GM18907 (cell line): ENCODE results near the gene SLAMF8.

ENCODE experiments used
- ATAC-seq: cut with Tn5 transposase; IDR thresholded peaks from one replicate; pipeline ENCODE4 v1.9.1; 2021; ENCODE audit warnings: mild to moderate bottlenecking, moderate library complexity; ENCODE audit not compliant: unreplicated experiment

The SLAMF8 gene

GRCh38 chr1:159817276-159818041, 9.2 kb upstream of the SLAMF8 start:
- no peak for ATAC-seq

DNA sequence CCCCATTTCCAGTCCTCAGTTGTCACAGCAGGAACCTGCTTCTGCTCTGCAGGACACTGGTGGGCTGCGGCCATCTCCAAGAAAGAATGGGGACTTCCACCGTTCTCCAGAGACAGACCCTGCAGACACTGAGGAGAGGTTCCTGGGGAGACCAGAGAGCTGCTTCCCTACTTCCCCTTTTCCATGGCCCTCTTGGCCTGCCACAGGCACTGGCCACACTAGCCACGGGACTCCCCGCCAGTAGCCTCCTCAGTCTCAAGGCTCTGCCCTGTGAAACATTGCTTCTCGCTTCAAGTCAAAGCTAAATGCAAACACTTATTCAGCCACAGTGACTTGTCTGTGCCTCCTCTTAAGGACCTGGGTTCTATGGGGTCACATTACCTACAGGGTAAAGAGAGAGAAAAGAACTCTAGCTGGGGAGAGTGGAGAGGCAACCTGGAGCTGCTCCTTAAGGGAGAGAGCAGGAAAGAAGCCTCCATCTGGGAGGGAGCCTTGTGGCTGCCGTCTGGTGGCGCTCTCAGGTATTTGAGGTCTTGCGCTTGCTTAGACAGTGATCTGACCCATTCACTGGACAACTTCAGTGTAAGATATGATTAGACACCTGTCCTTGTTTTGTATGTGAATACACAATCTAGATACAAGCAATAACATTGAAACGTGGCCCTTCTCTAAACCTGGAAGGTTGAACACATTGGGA, 5.4 kb upstream of the SLAMF8 start:
- no peak for ATAC-seq

- ATAC-seq: no peak
Measured at GRCh38 chr1:159823406-159823805, 3.3 kb upstream of the SLAMF8 start.

- ATAC-seq: no peak
Measured at GRCh38 chr1:159825564-159825963, 1.1 kb upstream of the SLAMF8 start.

DNA sequence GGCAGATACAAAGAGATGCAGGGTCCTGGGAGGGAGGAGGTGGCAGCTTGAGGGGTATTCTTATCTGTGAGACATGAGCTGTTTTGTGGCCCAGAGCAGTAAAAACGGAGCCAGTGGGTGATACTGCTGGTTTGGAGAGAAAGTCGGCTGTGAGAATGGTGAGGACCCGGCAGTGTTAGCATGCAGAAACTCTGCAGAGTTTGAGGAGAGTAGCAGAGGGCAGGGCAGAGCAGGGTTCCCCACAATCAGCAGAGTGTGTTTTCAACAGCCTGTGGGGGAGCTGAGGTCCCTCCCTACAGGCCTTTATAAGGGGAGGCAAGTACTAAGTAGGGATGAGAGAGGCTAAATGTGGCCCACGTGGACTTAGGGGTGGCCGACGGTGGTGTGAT, 423 bp downstream of the SLAMF8 start:
- no peak for ATAC-seq

DNA sequence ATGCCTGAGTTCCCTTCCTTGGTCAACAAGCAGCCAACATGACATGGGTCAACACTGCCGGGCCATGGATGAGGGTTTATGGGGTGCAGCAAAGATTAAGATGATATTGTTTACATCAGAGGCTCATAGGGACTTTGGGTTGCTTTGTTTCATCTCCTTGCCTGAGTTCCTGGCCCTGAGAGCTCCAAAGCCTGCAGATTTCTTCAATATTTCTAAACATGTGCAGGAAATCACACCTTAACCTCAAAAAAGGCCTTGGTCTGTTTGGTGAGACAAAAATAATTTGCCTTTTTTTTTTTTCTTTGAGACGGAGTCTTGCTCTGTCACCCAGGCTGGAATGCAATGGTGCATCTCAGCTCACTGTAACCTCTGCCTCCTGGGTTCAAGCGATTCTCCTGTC, 876 bp downstream of the SLAMF8 start:
- ATAC-seq: no peak

DNA sequence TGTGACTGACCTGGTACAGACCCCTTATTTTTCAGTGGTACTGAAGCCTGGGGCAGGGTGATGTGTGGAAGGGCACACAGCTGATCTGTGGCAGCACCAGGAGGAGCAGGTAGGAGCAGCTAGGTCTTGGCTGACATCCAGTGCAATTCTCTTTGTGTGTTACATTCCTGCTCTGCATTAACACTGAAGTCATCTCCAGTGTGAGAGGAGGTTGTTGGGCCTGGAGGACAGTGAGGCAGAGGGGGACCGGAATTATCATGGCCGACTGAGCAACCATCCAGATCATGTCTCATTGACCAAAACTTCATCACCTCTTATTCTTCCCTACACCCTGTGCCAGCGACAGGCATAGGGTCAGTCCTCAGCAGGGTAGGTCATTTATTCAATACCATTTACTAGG, 1.5 kb downstream of the SLAMF8 start:
- ATAC-seq: no peak

DNA sequence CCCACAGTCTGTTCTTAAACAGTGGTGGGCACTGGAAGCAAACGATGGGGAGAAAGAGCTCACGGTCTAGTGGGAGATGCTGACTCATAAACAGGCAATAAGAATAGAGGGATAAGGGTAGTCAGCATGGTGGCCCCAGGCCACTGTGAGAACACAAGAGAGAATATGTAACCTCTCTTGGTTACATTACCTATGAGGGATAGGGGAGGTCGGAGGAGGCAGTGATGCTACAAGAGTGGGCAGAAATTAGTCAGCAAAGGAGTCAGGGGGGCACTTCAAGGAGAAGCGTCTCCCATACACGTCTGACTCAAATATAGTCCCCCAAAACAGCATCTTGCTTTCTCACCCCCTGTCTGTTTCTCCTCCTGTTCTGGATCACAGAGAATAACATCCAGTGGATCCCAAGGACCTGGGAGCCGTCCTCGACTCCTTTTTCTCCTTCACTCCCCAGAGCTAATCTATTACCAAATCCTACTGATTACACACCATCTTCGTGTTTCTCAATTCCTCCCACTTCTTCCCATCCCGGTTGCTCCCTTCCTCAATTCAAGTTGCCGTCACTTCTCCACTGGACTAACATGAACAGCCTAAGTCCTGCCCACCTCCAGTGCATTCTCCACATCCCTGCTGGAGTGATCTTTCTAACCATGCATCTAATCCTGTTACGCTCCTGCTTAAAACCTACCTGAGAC, 2.1 kb downstream of the SLAMF8 start:
- no peak for ATAC-seq

DNA sequence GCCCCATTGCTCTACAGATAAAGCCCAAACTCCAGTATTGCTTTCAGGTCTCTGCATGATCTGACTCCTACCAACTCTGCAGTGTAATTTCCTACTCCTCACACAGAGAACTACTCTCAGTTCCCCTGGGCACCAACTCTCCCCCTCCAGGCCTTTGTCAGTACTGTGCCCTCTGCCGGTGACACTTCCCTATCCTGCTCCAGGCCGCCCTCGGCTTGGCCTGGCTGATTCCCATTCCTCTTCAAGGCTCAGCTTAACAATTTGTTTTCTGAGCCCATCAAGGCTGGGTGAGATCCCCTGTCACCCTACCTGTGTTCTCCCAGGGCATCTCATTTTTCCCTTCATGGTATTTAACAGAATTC, 2.6 kb downstream of the SLAMF8 start:
- peak; percentile 74 for ATAC-seq

- ATAC-seq: no peak
Measured at GRCh38 chr1:159829822-159830465, 3.3 kb downstream of the SLAMF8 start.

GRCh38 chr1:159830722-159831121, 4.0 kb downstream of the SLAMF8 start:
- ATAC-seq: no peak

- ATAC-seq: no peak
Measured at GRCh38 chr1:159831412-159832141, 4.9 kb downstream of the SLAMF8 start.

- no peak for ATAC-seq
Measured at GRCh38 chr1:159832309-159832708, 5.6 kb downstream of the SLAMF8 start.

- ATAC-seq: no peak
Measured at GRCh38 chr1:159835356-159835755, 8.7 kb downstream of the SLAMF8 start.

GRCh38 chr1:159835862-159836525, 9.3 kb downstream of the SLAMF8 start:
- no peak for ATAC-seq

GRCh38 chr1:159838715-159839114, 12.0 kb downstream of the SLAMF8 start:
- ATAC-seq: peak; percentile 76

GRCh38 chr1:159839116-159839849, 12.6 kb downstream of the SLAMF8 start:
- peak; percentile 75 for ATAC-seq

- ATAC-seq: no peak
Measured at GRCh38 chr1:159841749-159842148, 15.1 kb downstream of the SLAMF8 start.

DNA sequence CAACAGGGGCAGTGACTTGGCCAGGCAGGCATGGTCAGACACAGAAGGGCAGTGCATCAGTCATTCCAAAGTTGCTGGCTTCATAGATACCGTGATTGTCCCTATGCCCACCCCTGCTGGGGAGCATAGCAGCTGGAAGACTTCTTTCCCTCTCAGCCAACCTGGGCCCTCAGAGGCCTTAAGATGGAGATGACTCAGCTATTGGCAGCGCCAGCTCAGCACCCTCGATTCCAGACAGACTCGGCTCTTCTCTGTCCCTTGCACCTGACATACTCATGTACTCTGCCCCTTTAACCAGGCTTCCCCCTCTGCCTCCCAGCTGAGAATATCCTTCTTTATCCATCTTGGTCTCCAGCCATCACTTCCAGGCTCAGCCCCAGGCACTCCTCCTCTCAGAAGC, 16.8 kb downstream of the SLAMF8 start:
- no peak for ATAC-seq
